Measurements from ENCODE around the gene HDAC2.

GRCh38 chr6:113923526-113923925, 47.4 kb downstream of the HDAC2 start:
- TF ChIP-seq SIN3A (IDR thresholded peaks at IDR 0.05; ENCODE audit: borderline replicate concordance, insufficient read depth, low read depth, low read length) (no peak), CTCF (IDR thresholded peaks at IDR 0.05) (no peak), REST (IDR thresholded peaks at IDR 0.05; ENCODE audit: insufficient read depth in 1 of 2, low read depth in 2 of 2, low read length in 1 of 2) (no peak), POLR2AphosphoS5 (IDR thresholded peaks at IDR 0.05; ENCODE audit: low read depth, low read length) (no peak)
